CD4-positive, alpha-beta T cell treated with Interferon alpha-2 for 1 hour (primary cell): ENCODE measurements around the gene YWHAG.
"Not testable (repeated sequence)": the region's sequence is repeated elsewhere in the genome, so short reads cannot be mapped to it uniquely, and the experiment has no call there.

Source experiments
- DNase-seq, 2 donors: peaks; one replicate each; pipeline ENCODE4 v3.0.0-alpha.2; 2020 to 2022

Gene YWHAG

DNA sequence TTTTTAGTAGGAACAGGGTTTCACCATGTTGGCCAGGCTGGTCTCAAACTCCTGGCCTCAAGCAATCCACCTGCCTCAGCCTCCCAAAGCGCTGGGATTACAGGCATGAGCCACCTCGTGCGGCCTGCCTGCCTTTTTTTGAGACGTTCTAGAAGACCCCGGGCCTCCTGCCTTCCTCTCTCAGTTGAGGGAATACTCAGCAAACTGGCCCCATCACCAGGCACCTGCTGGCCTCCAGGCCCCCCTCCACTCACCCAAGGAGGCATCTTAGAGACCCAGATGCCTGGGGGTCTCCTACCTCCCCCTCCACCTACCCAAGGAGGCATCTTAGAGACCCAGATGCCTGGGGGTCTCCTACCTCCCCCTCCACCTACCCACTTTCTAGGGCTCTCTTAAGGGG is 65.9 kb downstream of the YWHAG start:
- DNase-seq = not testable (repeated sequence)

- no peak for DNase-seq
Measured at GRCh38 chr7:76292213-76292573, 66.6 kb downstream of the YWHAG start.

DNA sequence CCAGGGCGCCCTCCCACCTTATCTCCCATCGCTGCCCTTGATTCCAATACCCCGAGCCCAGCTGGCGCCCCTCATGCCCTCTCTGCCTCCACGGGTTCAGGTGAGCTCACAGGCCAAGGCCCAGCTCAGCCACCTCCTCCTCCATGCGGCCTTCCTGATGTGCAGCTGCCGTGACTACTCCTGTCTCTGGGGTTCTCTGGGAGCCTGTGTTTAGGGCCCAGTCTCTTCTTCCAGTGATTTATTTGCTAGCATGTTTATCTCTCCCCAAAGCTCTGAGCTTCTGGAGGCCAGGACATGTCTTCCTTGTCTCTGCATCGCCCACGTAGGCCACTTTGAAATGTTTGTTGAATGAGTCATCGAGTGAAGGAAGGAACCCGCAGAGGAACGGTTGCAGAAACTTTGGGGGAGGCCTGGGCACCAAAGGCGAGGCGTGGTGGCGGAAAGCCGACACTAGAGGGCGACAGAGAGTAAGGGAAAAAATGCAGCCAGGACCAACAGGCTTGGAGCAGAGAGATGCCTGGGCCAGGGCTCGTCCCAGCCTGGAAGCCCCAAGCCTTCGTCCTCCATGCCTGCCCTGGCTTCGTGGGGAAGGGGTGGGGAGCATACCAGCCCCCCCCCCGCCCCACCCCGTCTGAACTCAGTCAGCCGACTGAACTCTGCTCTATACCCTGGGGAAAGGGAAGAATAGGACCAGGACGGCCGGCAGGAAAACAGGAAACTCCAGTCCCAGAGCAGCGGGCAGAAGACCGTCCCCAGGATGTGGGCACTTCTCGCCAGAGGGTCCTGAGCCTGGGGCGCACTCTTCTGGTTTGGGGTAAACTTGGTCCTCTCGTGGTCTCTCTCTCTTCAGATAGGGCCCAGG is 67.2 kb downstream of the YWHAG start:
- peak; percentile 80 to 86 for DNase-seq

DNA sequence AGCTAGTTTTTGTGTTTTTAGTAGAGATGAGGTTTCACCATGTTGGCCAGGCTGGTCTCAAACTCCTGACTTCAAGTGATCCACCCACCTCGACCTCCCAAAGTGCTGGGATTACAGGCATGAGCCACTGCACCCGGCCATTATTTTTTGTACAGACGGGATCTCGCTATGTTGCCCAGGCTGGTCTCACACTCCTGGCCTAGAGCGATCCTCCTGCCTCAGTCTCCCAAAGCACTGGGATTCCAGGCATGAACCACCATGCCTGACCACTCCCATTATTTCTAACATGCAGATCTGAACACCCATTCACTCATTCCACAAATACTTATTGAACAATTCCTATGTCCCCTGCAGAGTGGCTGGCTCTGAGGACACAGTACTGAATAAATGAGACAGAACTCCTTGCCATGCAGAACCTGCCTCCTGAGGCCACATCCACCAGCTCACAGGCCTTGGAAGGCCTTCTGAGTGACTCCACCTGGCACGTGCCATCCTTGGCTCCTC is 67.9 kb downstream of the YWHAG start:
- not testable (repeated sequence) for DNase-seq

DNA sequence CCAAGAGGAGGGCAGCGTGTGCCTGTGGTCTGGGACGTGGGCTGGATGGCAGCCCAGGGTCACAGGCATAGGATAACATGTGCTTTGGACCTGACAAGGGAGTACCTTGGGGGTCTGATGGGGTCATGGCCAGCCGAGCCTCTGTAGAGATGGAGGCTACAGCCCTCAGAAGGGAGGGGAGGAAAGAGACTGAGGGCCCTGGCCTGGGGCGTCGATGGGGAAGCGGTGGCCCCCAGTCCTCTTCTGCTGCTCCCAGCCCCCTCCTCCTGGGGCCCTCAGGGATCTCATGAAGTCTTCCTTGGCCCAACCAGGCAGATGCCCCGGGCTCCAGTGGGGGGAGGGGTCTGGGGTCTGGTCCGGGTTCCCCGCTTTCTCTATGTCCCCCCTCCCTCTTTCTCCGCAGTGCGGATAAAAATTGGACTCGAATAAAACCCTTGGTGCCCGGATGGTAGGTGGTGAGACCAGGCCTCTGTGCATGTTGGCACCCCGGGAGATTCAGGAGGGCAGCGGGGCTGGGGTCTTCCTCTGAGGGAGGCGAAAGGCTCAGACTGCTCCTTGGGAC is 71.9 kb downstream of the YWHAG start:
- DNase-seq = no peak

DNA sequence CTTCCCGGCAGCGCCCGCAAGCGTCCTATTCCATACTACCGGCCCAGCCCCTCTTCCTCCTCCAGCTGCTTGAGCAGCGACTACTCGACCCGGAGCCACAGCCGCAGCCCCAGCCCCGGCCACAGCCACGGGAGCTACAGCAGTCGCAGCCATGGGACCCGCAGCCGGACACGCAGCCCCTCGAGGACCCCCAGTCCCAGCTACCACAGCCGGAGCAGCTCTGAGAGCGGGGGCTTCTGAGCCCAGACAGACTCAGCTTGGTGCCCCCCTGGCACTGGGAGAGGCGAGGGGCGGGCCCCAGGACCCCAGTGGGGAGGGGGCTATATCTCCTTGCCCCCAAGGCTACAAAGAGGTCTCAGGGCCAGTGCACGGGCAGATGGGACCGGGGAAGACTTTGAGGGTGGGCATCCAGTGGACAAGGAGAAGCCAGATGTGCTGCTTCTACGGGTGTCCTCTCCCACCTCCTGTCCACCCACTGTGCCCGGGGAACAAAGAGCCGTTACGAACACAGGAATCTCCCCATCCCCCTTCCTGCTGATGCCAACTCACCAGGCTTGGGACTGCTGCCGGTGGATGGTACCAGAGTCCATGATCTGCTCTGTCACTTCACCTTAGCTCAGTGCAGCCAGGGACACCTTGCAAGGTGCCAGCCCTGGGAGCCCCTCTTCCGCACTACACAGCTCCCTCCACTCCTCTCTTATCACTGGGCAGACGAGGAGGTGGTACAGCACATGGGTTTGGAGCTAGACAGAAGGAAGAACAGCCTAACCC is 73.0 kb downstream of the YWHAG start:
- no peak for DNase-seq

- no peak for DNase-seq
Measured at GRCh38 chr7:76283254-76284159, 75.3 kb downstream of the YWHAG start.

GRCh38 chr7:76282344-76283253 is 76.2 kb downstream of the YWHAG start:
- DNase-seq = peak in 1 of 2 donors; percentile 32

DNA sequence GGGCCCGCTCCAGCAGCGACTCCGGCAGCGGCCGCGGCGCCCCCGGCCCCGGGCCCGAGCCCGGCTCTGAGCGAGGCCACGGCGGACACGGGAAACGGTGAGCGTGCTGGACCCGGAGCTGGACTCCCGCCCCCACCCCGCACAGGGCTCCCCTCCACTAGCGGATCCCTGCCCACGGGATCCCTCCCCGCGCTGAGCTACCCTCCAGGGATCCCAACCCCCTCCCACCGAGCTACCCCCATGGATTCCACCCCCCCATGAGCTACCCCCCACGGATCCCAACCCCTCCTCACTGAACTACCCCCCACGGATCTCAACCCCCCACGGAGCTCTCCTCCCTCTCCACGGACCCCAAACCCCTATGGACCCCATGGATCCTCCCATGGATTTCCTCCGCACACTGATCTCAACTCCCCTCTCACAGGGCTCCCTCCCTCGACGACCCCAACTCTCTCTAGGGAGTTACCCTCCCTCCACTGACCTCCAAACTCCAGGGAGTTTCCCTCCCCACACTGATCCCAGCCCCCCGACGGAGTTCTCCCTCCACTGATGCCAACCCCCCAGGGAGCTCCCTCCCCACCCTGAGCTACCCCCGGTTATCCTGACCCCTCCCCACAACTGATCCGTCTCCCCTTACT is 77.0 kb downstream of the YWHAG start:
- no peak for DNase-seq

- peak in 1 of 2 donors; percentile 13 for DNase-seq
Measured at GRCh38 chr7:76281006-76281705, 77.6 kb downstream of the YWHAG start.

DNA sequence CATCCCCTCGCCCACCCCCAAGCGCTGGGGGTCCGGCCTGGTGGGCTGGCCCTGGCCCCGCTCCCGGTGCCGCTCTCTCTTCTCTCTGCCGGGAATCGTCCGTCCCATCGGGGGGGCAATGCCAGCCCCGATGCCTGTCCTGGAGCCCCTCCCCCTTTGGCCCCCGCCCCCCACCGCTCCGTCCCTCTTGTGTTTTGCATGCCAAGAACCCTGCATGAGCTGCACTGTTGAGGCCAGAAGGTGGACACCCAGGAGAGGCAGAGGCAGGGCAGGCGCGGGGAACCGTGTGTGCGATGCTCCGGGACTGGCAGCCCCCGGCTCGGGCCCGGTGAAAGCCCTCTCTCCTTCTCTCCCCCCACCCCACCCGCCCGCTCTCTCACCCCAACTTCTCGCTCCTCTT is 78.4 kb downstream of the YWHAG start:
- no peak for DNase-seq

- no peak for DNase-seq
Measured at GRCh38 chr7:76278540-76278939, 80.3 kb downstream of the YWHAG start.
